GM12892 (cell line): ENCODE measurements around the gene SDSL.

Experiments used
- POLR2A ChIP-seq: IDR thresholded peaks from 2 replicates; pipeline ENCODE4 v1.6.1; 2011; ENCODE audit warnings: low read depth, low read length, control low read depth
- POLR2AphosphoS5 ChIP-seq: IDR thresholded peaks from 2 replicates; pipeline ENCODE4 v1.6.1; 2011; ENCODE audit warnings: low read depth, low read length, control low read depth
- TAF1 ChIP-seq: IDR thresholded peaks from 2 replicates; pipeline ENCODE4 v1.6.1; 2011; ENCODE audit warnings: low read depth, mild to moderate bottlenecking, control low read depth, low read length, borderline replicate concordance

- TF ChIP-seq POLR2A (no peak), TAF1 (no peak), POLR2AphosphoS5 (no peak)
These were observed 33.8 kb upstream of the SDSL start for GRCh38 chr12:113388351-113388750.
